WTC11 (cell line): ENCODE measurements around the gene RFX4. TPM values are rescaled to one million over a fixed set of nuclear protein-coding genes. Genes with fewer than 3 reads are reported as not detected.

Experiments used
- ATAC-seq: fragments of 200-7000 bp; cut with Tn5 transposase; 2 replicates; pipeline ENCODE4 v1.10.0; 2021; ENCODE audit warnings: mild to moderate bottlenecking, moderate library complexity
- CTCF ChIA-PET: fragments of 300-600 bp; sonication (Branson Sonifier 250); formaldehyde crosslinking; loops from one replicate; lab custom pipeline; 2021; ENCODE audit warnings: antibody characterized with exemption; lab: Charles Lee
- POLR2A ChIA-PET: fragments of 350-600 bp; sonication (Branson Sonifier 250); formaldehyde crosslinking; loops from one replicate; lab custom pipeline; 2021; ENCODE audit warnings: antibody characterized with exemption; lab: Charles Lee
- DNase-seq: peaks from one replicate; pipeline ENCODE4 v3.0.0; 2021; ENCODE audit warnings: low spot score
- H3K27ac Mint-ChIP-seq: 2 replicates; pipeline ENCODE4 v1.8.0; 2021; ENCODE audit warnings: mixed read lengths
- H3K27me3 Mint-ChIP-seq: 2 replicates; pipeline ENCODE4 v1.8.0; 2021; ENCODE audit warnings: low read depth, mild to moderate bottlenecking, moderate library complexity, mixed read lengths
- H3K36me3 Mint-ChIP-seq: 2 replicates; pipeline ENCODE4 v1.8.0; 2021; ENCODE audit warnings: mixed read lengths
- H3K4me1 Mint-ChIP-seq: 2 replicates; pipeline ENCODE4 v1.8.0; 2022; ENCODE audit warnings: mixed read lengths
- H3K4me3 Mint-ChIP-seq: 2 replicates; pipeline ENCODE4 v1.8.0; 2021; ENCODE audit warnings: mild to moderate bottlenecking, moderate library complexity, mixed read lengths
- H3K9me3 Mint-ChIP-seq: 2 replicates; pipeline ENCODE4 v1.8.0; 2021; ENCODE audit warnings: mixed read lengths
- ATF1 ChIP-seq: sonication (generic); formaldehyde crosslinking; IDR thresholded peaks from 2 replicates; pipeline ENCODE4 v1.8.1; 2023; ENCODE audit warnings: mild to moderate bottlenecking, moderate library complexity, missing genetic modification reagents
- ETV6 ChIP-seq: sonication (generic); formaldehyde crosslinking; IDR thresholded peaks from 2 replicates; pipeline ENCODE4 v1.8.1; 2022; ENCODE audit warnings: mild to moderate bottlenecking, missing genetic modification reagents
- GTF2I ChIP-seq: fragments of 250-450 bp; sonication (Bioruptor Pico); conservative IDR thresholded peaks from 2 replicates; pipeline ENCODE4 v1.4.0; 2021; ENCODE audit warnings: mild to moderate bottlenecking
- IRF2 ChIP-seq: sonication (generic); formaldehyde crosslinking; IDR thresholded peaks from 2 replicates; pipeline ENCODE4 v1.8.0; 2022; ENCODE audit warnings: low read depth, missing genetic modification reagents, borderline replicate concordance
- NFATC4 ChIP-seq: fragments of 250-450 bp; sonication (Bioruptor Pico); IDR thresholded peaks from 2 replicates; pipeline ENCODE4 v1.9.0; 2021; ENCODE audit warnings: mild to moderate bottlenecking
- NFYB ChIP-seq: sonication (generic); formaldehyde crosslinking; conservative IDR thresholded peaks from 2 replicates; pipeline ENCODE4 v1.8.0; 2022; ENCODE audit warnings: low read depth, missing genetic modification reagents
- TCF7 ChIP-seq: sonication (generic); formaldehyde crosslinking; IDR thresholded peaks from 2 replicates; pipeline ENCODE4 v1.8.0; 2022; ENCODE audit warnings: mild to moderate bottlenecking, low read depth, missing genetic modification reagents, moderate library complexity
- TEAD4 ChIP-seq: sonication (generic); formaldehyde crosslinking; IDR thresholded peaks from 2 replicates; pipeline ENCODE4 v1.8.0; 2022; ENCODE audit warnings: mild to moderate bottlenecking, missing genetic modification reagents
- TP53 ChIP-seq: sonication (generic); formaldehyde crosslinking; IDR thresholded peaks from 2 replicates; pipeline ENCODE4 v1.8.1; 2023; ENCODE audit warnings: mild to moderate bottlenecking, missing genetic modification reagents
- ZNF121 ChIP-seq: sonication (generic); formaldehyde crosslinking; IDR thresholded peaks from 2 replicates; pipeline ENCODE4 v1.8.0; 2023; ENCODE audit warnings: missing genetic modification reagents
- ZNF416 ChIP-seq: fragments of 250-450 bp; sonication (Bioruptor Pico); IDR thresholded peaks from 2 replicates; pipeline ENCODE4 v1.9.0; 2021; ENCODE audit warnings: mild to moderate bottlenecking, inconsistent platforms
- total RNA-seq: library from RNA; stranded (reverse); gene quantifications from 3 replicates; pipeline ENCODE4 v1.2.3, GENCODE V29; 2021
- TF ChIP-seq, protein P1 (sequence below): fragments of 250-450 bp; sonication (Bioruptor Pico); IDR thresholded peaks from 2 replicates; pipeline ENCODE4 v1.9.0; 2021; ENCODE audit warnings: mild to moderate bottlenecking
- TF ChIP-seq, protein P2 (sequence below): fragments of 250-450 bp; sonication (Bioruptor Pico); conservative IDR thresholded peaks from 2 replicates; pipeline ENCODE4 v1.9.0; 2021; ENCODE audit warnings: mild to moderate bottlenecking
- TF ChIP-seq, protein P3 (sequence below): sonication (generic); formaldehyde crosslinking; IDR thresholded peaks from 2 replicates; pipeline ENCODE4 v1.8.1; 2023; ENCODE audit warnings: mild to moderate bottlenecking, missing genetic modification reagents
- TF ChIP-seq, protein P4 (sequence below): sonication (generic); formaldehyde crosslinking; IDR thresholded peaks from 2 replicates; pipeline ENCODE4 v1.8.1; 2023; ENCODE audit warnings: mild to moderate bottlenecking, missing genetic modification reagents, moderate library complexity
- TF ChIP-seq, protein P5 (sequence below): sonication (generic); formaldehyde crosslinking; IDR thresholded peaks from 2 replicates; pipeline ENCODE4 v1.8.0; 2022; ENCODE audit warnings: mild to moderate bottlenecking, missing genetic modification reagents
- TF ChIP-seq, protein P6 (sequence below): fragments of 250-450 bp; sonication (Bioruptor Pico); IDR thresholded peaks from 2 replicates; pipeline ENCODE4 v1.8.0; 2021; ENCODE audit warnings: mild to moderate bottlenecking
- TF ChIP-seq, protein P7 (sequence below): sonication (generic); formaldehyde crosslinking; conservative IDR thresholded peaks from 2 replicates; pipeline ENCODE4 v1.8.1; 2023; ENCODE audit warnings: mild to moderate bottlenecking, low read depth, missing genetic modification reagents, moderate library complexity

RFX4 gene
- total RNA-seq, 1 experiment from 2014 or later: 0.26 TPM

DNA sequence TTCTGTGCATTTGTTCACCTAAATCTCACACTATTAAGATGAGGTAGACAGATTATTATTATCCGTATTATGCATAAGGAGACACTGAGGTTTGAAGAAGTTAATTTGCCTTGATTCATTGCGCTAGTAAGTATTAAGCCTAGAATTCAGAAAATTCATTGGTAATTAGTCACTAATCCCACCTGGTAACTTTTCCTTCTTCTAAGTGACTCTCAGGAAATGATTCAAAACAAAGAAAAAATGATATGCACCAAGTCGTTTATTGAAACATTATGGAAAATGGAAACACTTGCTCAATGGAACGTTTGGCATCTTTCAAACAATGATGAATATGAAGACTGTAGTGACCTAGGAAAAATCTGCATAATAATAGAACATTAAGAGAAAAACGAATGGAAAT, 15.2 kb downstream of the RFX4 start:
- no peak for TF ChIP-seq ZNF121 (CRISPR knock-in tag)
- Mint-ChIP-seq H3K4me1 (peaks cover 25% of the 10 kb centered on the region), H3K27me3 (peaks cover 35% of the 10 kb centered on the region), H3K36me3 (no peaks in the 10 kb centered on the region), H3K9me3 (no peaks in the 10 kb centered on the region), H3K27ac (no peak overlapping the region), H3K4me3 (no peak overlapping the region)
- DNase-seq (no peak), ATAC-seq (no peak)
- ChIA-PET CTCF (no interaction called here), POLR2A (no interaction called here)

DNA sequence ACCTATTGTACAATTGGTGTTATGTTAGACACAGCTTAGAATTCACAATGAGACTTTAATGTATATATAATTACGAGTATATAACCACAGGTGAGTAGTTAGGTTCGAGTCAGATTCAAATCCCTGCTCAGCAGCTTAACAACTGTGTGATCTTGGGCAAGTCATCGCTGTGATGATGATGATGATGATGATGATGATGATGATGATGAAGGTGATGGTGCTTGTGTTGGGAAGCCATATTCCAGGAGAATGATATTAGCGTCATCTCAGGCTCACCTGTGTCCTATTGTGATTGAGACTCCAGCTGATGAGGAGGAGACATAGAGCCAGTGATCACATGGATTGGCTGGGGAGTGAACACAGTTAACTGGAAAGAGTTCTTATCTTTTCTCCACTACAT, 16.5 kb downstream of the RFX4 start:
- Mint-ChIP-seq H3K27ac (no peak overlapping the region), H3K9me3 (no peaks in the 10 kb centered on the region), H3K4me3 (no peak overlapping the region), H3K4me1 (peaks cover 25% of the 10 kb centered on the region), H3K27me3 (peaks cover 22% of the 10 kb centered on the region), H3K36me3 (no peaks in the 10 kb centered on the region)
- ChIA-PET CTCF (no interaction called here), POLR2A (no interaction called here)
- DNase-seq (no peak), ATAC-seq (no peak)
- TF ChIP-seq NFYB: no peak
- TF ChIP-seq, protein P1, sequence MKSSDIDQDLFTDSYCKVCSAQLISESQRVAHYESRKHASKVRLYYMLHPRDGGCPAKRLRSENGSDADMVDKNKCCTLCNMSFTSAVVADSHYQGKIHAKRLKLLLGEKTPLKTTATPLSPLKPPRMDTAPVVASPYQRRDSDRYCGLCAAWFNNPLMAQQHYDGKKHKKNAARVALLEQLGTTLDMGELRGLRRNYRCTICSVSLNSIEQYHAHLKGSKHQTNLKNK (CRISPR knock-in tag): no peak
- TF ChIP-seq, protein P2, sequence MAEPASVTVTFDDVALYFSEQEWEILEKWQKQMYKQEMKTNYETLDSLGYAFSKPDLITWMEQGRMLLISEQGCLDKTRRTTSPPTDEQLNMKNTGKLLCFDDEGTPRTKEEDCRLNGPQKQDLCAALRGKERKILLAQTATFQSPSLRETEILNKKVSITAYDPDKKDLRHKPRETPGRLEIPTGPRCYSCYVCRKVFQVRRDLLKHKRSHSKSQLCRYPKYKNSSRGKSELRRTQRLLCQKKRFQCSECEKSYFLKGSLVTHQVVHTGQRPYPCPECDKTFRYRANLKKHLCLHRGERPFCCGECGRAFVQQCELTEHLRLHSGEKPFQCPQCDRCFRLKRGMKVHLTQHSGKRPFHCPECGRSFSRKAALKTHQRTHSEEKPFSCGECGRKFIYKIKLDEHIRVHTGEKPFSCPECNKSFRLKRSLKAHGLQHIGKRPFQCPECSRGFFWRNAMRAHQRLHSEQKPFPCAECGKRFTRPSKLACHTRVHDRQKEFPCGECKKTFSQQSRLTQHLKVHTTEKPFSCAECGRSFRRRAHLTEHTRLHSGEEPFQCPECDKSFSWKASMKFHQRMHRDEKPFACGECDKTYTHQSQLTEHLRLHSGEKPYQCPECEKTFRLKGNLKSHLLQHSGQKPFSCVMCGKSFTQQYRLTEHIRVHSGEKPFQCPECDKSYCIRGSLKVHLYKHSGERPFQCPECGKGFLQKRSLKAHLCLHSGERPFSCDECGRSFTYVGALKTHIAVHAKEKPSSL (CRISPR knock-in tag): no peak
- TF ChIP-seq, protein P3, sequence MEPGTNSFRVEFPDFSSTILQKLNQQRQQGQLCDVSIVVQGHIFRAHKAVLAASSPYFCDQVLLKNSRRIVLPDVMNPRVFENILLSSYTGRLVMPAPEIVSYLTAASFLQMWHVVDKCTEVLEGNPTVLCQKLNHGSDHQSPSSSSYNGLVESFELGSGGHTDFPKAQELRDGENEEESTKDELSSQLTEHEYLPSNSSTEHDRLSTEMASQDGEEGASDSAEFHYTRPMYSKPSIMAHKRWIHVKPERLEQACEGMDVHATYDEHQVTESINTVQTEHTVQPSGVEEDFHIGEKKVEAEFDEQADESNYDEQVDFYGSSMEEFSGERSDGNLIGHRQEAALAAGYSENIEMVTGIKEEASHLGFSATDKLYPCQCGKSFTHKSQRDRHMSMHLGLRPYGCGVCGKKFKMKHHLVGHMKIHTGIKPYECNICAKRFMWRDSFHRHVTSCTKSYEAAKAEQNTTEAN (CRISPR knock-in tag): no peak
- TF ChIP-seq GTF2I: no peak
- no peak for TF ChIP-seq TEAD4 (CRISPR knock-in tag)
- TF ChIP-seq ZNF416 (CRISPR knock-in tag): no peak

DNA sequence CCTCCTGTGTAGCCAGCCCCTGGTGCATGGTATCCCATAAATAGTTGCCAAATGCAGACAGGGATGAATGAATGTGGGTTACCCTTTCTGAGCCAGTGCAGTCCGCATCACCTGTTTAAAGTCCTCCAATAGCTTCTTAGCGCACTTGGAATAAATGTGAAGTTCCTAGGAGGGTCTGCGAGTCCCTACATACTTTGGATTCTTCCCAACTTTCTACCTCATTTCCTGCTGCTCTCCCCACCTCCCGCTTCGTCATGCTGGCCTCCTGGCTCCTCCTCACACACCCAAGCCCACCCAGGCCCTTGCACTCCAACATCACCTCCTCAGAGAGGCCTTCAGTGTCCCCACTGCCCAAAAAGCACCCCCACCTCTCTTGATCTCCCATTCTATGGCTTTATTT, 17.7 kb downstream of the RFX4 start:
- Mint-ChIP-seq H3K9me3 (no peaks in the 10 kb centered on the region), H3K27ac (no peak overlapping the region), H3K27me3 (peaks cover 10% of the 10 kb centered on the region), H3K36me3 (no peaks in the 10 kb centered on the region), H3K4me3 (no peak overlapping the region), H3K4me1 (peaks cover 25% of the 10 kb centered on the region)
- ATAC-seq (peak; percentile 75), DNase-seq (no peak)
- ChIA-PET CTCF (interaction anchor here (0.5 to 1.4 kb wide), 3 partner anchors 15 to 318 kb away, joined by 3 to 4 read pairs (median 4); no protein-coding TSS in a partner anchor), POLR2A (interaction anchor here (1.1 kb wide), 1 partner anchor 13 kb away, joined by 3 read pairs; no protein-coding TSS in a partner anchor)
- TF ChIP-seq IRF2 (no peak), NFATC4 (no peak), TP53 (CRISPR knock-in tag) (no peak), TCF7 (CRISPR knock-in tag) (no peak), ATF1 (no peak), ETV6 (no peak)
- TF ChIP-seq, protein P4, sequence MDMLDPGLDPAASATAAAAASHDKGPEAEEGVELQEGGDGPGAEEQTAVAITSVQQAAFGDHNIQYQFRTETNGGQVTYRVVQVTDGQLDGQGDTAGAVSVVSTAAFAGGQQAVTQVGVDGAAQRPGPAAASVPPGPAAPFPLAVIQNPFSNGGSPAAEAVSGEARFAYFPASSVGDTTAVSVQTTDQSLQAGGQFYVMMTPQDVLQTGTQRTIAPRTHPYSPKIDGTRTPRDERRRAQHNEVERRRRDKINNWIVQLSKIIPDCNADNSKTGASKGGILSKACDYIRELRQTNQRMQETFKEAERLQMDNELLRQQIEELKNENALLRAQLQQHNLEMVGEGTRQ (CRISPR knock-in tag): no peak
- TF ChIP-seq, protein P5, sequence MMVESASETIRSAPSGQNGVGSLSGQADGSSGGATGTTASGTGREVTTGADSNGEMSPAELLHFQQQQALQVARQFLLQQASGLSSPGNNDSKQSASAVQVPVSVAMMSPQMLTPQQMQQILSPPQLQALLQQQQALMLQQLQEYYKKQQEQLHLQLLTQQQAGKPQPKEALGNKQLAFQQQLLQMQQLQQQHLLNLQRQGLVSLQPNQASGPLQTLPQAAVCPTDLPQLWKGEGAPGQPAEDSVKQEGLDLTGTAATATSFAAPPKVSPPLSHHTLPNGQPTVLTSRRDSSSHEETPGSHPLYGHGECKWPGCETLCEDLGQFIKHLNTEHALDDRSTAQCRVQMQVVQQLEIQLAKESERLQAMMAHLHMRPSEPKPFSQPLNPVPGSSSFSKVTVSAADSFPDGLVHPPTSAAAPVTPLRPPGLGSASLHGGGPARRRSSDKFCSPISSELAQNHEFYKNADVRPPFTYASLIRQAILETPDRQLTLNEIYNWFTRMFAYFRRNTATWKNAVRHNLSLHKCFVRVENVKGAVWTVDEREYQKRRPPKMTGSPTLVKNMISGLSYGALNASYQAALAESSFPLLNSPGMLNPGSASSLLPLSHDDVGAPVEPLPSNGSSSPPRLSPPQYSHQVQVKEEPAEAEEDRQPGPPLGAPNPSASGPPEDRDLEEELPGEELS (CRISPR knock-in tag): no peak
- TF ChIP-seq, protein P6, sequence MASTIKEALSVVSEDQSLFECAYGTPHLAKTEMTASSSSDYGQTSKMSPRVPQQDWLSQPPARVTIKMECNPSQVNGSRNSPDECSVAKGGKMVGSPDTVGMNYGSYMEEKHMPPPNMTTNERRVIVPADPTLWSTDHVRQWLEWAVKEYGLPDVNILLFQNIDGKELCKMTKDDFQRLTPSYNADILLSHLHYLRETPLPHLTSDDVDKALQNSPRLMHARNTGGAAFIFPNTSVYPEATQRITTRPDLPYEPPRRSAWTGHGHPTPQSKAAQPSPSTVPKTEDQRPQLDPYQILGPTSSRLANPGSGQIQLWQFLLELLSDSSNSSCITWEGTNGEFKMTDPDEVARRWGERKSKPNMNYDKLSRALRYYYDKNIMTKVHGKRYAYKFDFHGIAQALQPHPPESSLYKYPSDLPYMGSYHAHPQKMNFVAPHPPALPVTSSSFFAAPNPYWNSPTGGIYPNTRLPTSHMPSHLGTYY: no peak
- TF ChIP-seq, protein P7, sequence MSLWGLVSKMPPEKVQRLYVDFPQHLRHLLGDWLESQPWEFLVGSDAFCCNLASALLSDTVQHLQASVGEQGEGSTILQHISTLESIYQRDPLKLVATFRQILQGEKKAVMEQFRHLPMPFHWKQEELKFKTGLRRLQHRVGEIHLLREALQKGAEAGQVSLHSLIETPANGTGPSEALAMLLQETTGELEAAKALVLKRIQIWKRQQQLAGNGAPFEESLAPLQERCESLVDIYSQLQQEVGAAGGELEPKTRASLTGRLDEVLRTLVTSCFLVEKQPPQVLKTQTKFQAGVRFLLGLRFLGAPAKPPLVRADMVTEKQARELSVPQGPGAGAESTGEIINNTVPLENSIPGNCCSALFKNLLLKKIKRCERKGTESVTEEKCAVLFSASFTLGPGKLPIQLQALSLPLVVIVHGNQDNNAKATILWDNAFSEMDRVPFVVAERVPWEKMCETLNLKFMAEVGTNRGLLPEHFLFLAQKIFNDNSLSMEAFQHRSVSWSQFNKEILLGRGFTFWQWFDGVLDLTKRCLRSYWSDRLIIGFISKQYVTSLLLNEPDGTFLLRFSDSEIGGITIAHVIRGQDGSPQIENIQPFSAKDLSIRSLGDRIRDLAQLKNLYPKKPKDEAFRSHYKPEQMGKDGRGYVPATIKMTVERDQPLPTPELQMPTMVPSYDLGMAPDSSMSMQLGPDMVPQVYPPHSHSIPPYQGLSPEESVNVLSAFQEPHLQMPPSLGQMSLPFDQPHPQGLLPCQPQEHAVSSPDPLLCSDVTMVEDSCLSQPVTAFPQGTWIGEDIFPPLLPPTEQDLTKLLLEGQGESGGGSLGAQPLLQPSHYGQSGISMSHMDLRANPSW (CRISPR knock-in tag): no peak
